ENCODE measurements around the gene RPL37. TPM values are rescaled to one million over a fixed set of nuclear protein-coding genes. Genes with fewer than 3 reads are reported as not detected.
A peak's percentile ranks its signal among the peaks of the same experiment; 100 is the strongest.

RPL37 gene
- total and polyA plus RNA-seq, 4 experiments from 2014 or later = 1,217 to 2,448 (median 2,380) TPM

- ChIA-PET CTCF (ENCODE audit: partially characterized antibody) (interaction anchor here (1.2 kb wide), 1 partner anchor 43 kb away, joined by 3 read pairs; no protein-coding TSS in a partner anchor), POLR2A (ENCODE audit: partially characterized antibody) (no interaction called here)
- no peak overlapping the region for H3K27ac ChIP-seq (ENCODE audit: low read depth, low read length)
- no peaks in the 10 kb centered on the region for H3K27me3 ChIP-seq (ENCODE audit: insufficient read depth, low read length)
- DNase-seq = no peak
- H3K9me3 ChIP-seq (ENCODE audit: control insufficient read depth in 1 of 2, low read length in 2 of 2) = no peaks in the 10 kb centered on the region
- peaks cover 46% of the 10 kb centered on the region for H3K4me1 ChIP-seq (ENCODE audit: insufficient read depth, low read length)
- Mint-ChIP-seq H3K36me3 (peaks cover 8 to 13% of the 10 kb centered on the region in 2 donors), H3K4me3 (no peak overlapping the region), H3K4me1 (peaks cover 42 to 67% (median 56%) of the 10 kb centered on the region in 4 donors), H3K27ac (peak overlapping the region in 2 of 7 donors; percentile 6 to 12), H3K27me3 (no peaks in the 10 kb centered on the region), H3K9me3 (no peaks in the 10 kb centered on the region)
- H3K36me3 ChIP-seq (ENCODE audit: insufficient read depth, low read length) = no peaks in the 10 kb centered on the region
- H3K4me3 ChIP-seq (ENCODE audit: low read length in 2 of 2) = no peak overlapping the region
- intact Hi-C loops (cut with micrococcal nuclease) = no loop called here
Measured at GRCh38 chr5:40781843-40782409, 53.1 kb downstream of the RPL37 start.

DNA sequence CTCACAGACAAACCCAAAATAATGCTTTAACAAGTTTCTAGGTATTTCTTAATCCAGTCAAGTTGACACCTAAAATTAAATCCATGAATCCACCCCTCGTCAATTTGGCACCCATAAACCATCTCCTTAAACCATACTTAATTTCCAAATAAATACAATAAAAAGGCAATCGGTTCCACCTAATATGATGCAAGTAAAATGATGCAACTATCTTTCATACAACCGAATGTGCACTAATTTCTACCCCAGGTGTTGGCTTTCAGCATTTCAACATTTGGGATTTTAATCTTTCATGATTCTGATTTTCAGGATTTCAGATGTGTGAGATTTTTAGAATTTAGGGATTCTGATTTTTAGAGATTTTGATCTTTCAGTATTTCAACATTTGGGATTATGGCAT is 54.2 kb downstream of the RPL37 start:
- Mint-ChIP-seq H3K36me3 (peaks cover 15 to 19% of the 10 kb centered on the region in 2 donors), H3K4me1 (peaks cover 40 to 68% (median 55%) of the 10 kb centered on the region in 4 donors), H3K27me3 (no peaks in the 10 kb centered on the region), H3K4me3 (peak overlapping the region in 1 of 8 donors; percentile 1), H3K27ac (peak overlapping the region in 2 of 7 donors; percentile 4 to 8), H3K9me3 (no peaks in the 10 kb centered on the region)
- Histone ChIP-seq H3K36me3 (ENCODE audit: insufficient read depth, low read length) (peaks cover 8% of the 10 kb centered on the region), H3K9me3 (ENCODE audit: control insufficient read depth in 1 of 2, low read length in 2 of 2) (no peaks in the 10 kb centered on the region), H3K4me3 (ENCODE audit: low read length in 2 of 2) (no peak overlapping the region), H3K27me3 (ENCODE audit: insufficient read depth, low read length) (no peaks in the 10 kb centered on the region), H3K4me1 (ENCODE audit: insufficient read depth, low read length) (peaks cover 40% of the 10 kb centered on the region), H3K27ac (ENCODE audit: low read depth, low read length) (no peak overlapping the region)
- POLR2A ChIA-PET (ENCODE audit: partially characterized antibody) = no interaction called here
- intact Hi-C loops (cut with micrococcal nuclease) = no loop called here
- CTCF ChIA-PET (ENCODE audit: partially characterized antibody) = interaction anchor here (1.3 kb wide), 1 partner anchor 11 kb away, joined by 4 read pairs; no protein-coding TSS in a partner anchor
- DNase-seq = no peak

GRCh38 chr5:40780199-40780598 is 54.8 kb downstream of the RPL37 start:
- Mint-ChIP-seq H3K36me3 (peaks cover 18 to 22% of the 10 kb centered on the region in 2 donors), H3K27ac (no peak overlapping the region), H3K4me1 (peaks cover 35 to 62% (median 51%) of the 10 kb centered on the region in 4 donors), H3K27me3 (no peaks in the 10 kb centered on the region), H3K4me3 (no peak overlapping the region), H3K9me3 (no peaks in the 10 kb centered on the region)
- Histone ChIP-seq H3K4me3 (ENCODE audit: low read length in 2 of 2) (no peak overlapping the region), H3K27me3 (ENCODE audit: insufficient read depth, low read length) (no peaks in the 10 kb centered on the region), H3K27ac (ENCODE audit: low read depth, low read length) (no peak overlapping the region), H3K4me1 (ENCODE audit: insufficient read depth, low read length) (peaks cover 34% of the 10 kb centered on the region), H3K36me3 (ENCODE audit: insufficient read depth, low read length) (peaks cover 14% of the 10 kb centered on the region), H3K9me3 (ENCODE audit: control insufficient read depth in 1 of 2, low read length in 2 of 2) (no peaks in the 10 kb centered on the region)
- ChIA-PET POLR2A (ENCODE audit: partially characterized antibody) (no interaction called here), CTCF (ENCODE audit: partially characterized antibody) (interaction anchor here (1.3 kb wide), 1 partner anchor 10 kb away, joined by 4 read pairs; no protein-coding TSS in a partner anchor)
- intact Hi-C loops (cut with micrococcal nuclease) = no loop called here
- no peak for DNase-seq

DNA sequence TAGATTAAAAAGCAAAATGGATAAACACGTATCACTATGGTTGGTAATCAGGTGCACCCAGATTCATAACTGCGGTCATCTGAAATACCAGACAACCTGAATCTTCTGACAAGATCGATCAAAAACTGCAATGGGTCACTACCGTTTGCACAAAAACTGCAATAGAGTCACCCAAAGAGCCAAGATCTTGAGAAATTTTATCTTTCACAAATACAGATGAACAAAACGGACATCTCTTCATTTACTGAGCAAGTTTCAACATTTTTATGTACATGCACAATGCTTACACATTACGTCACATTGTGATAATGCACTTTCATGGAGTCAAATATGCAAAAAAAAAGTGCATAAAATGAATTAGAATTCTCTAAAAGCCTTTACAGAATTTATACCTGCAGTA is 55.5 kb downstream of the RPL37 start:
- ChIA-PET CTCF (ENCODE audit: partially characterized antibody) (interaction anchor here (1.3 kb wide), 1 partner anchor 10 kb away, joined by 4 read pairs; no protein-coding TSS in a partner anchor), POLR2A (ENCODE audit: partially characterized antibody) (no interaction called here)
- H3K9me3 ChIP-seq (ENCODE audit: control insufficient read depth in 1 of 2, low read length in 2 of 2) = no peaks in the 10 kb centered on the region
- intact Hi-C loops (cut with micrococcal nuclease) = no loop called here
- Mint-ChIP-seq H3K27ac (peak overlapping the region in 1 of 7 donors; percentile 47), H3K36me3 (peaks cover 18 to 28% of the 10 kb centered on the region in 2 donors), H3K9me3 (no peaks in the 10 kb centered on the region), H3K27me3 (no peaks in the 10 kb centered on the region), H3K4me3 (no peak overlapping the region), H3K4me1 (peaks cover 33 to 59% (median 49%) of the 10 kb centered on the region in 4 donors)
- no peaks in the 10 kb centered on the region for H3K27me3 ChIP-seq (ENCODE audit: insufficient read depth, low read length)
- no peak overlapping the region for H3K4me3 ChIP-seq (ENCODE audit: low read length in 2 of 2)
- H3K36me3 ChIP-seq (ENCODE audit: insufficient read depth, low read length) = peaks cover 17% of the 10 kb centered on the region
- H3K27ac ChIP-seq (ENCODE audit: low read depth, low read length) = no peak overlapping the region
- H3K4me1 ChIP-seq (ENCODE audit: insufficient read depth, low read length) = peaks cover 29% of the 10 kb centered on the region
- no peak for DNase-seq

GRCh38 chr5:40778133-40778532 is 56.9 kb downstream of the RPL37 start:
- Mint-ChIP-seq H3K27ac (peak overlapping the region in 1 of 7 donors; percentile 25), H3K36me3 (peaks cover 28 to 36% of the 10 kb centered on the region in 2 donors), H3K27me3 (no peaks in the 10 kb centered on the region), H3K4me1 (peaks cover 26 to 50% (median 40%) of the 10 kb centered on the region in 4 donors), H3K4me3 (no peak overlapping the region), H3K9me3 (no peaks in the 10 kb centered on the region)
- Histone ChIP-seq H3K27me3 (ENCODE audit: insufficient read depth, low read length) (no peaks in the 10 kb centered on the region), H3K4me1 (ENCODE audit: insufficient read depth, low read length) (peaks cover 18% of the 10 kb centered on the region), H3K36me3 (ENCODE audit: insufficient read depth, low read length) (peaks cover 17% of the 10 kb centered on the region), H3K27ac (ENCODE audit: low read depth, low read length) (no peak overlapping the region), H3K4me3 (ENCODE audit: low read length in 2 of 2) (no peak overlapping the region), H3K9me3 (ENCODE audit: control insufficient read depth in 1 of 2, low read length in 2 of 2) (no peaks in the 10 kb centered on the region)
- POLR2A ChIA-PET (ENCODE audit: partially characterized antibody) = interaction anchor here (1.1 kb wide), 1 partner anchor 22 kb away, joined by 4 read pairs; no protein-coding TSS in a partner anchor
- intact Hi-C loops (cut with micrococcal nuclease) = no loop called here
- CTCF ChIA-PET (ENCODE audit: partially characterized antibody) = no interaction called here
- DNase-seq = no peak

GRCh38 chr5:40776658-40776977 is 58.4 kb downstream of the RPL37 start:
- no peak overlapping the region for H3K4me3 ChIP-seq (ENCODE audit: low read length in 2 of 2)
- intact Hi-C loops (cut with micrococcal nuclease) = no loop called here
- CTCF ChIA-PET (ENCODE audit: partially characterized antibody) = interaction anchor here (1.5 to 1.6 kb wide), 2 partner anchors 11 to 22 kb away, joined by 4 to 6 read pairs; partner anchors contain the start of gene PRKAA1
- H3K27me3 ChIP-seq (ENCODE audit: insufficient read depth, low read length) = no peaks in the 10 kb centered on the region
- POLR2A ChIA-PET (ENCODE audit: partially characterized antibody) = interaction anchor here (1.2 to 1.6 kb wide), 3 partner anchors 11 to 44 kb away, joined by 3 to 4 read pairs (median 4); no protein-coding TSS in a partner anchor
- H3K36me3 Mint-ChIP-seq = peaks cover 29 to 45% of the 10 kb centered on the region in 2 donors
- H3K36me3 ChIP-seq (ENCODE audit: insufficient read depth, low read length) = peaks cover 17% of the 10 kb centered on the region
- peaks cover 19 to 35% (median 27%) of the 10 kb centered on the region in 4 donors for H3K4me1 Mint-ChIP-seq
- peaks cover 12% of the 10 kb centered on the region for H3K4me1 ChIP-seq (ENCODE audit: insufficient read depth, low read length)
- peak overlapping the region in 1 of 7 donors; percentile 82 for H3K27ac Mint-ChIP-seq
- H3K27ac ChIP-seq (ENCODE audit: low read depth, low read length) = no peak overlapping the region
- DNase-seq = no peak
- H3K9me3 ChIP-seq (ENCODE audit: control insufficient read depth in 1 of 2, low read length in 2 of 2) = no peaks in the 10 kb centered on the region
- no peaks in the 10 kb centered on the region for H3K27me3 Mint-ChIP-seq
- H3K9me3 Mint-ChIP-seq = no peaks in the 10 kb centered on the region
- no peak overlapping the region for H3K4me3 Mint-ChIP-seq

GRCh38 chr5:40775846-40776657 is 59.0 kb downstream of the RPL37 start:
- ChIA-PET CTCF (ENCODE audit: partially characterized antibody) (interaction anchor here (1.5 to 1.6 kb wide), 2 partner anchors 11 to 23 kb away, joined by 4 to 6 read pairs; partner anchors contain the start of gene PRKAA1), POLR2A (ENCODE audit: partially characterized antibody) (interaction anchor here (1.2 to 1.6 kb wide), 3 partner anchors 11 to 44 kb away, joined by 3 to 4 read pairs (median 4); no protein-coding TSS in a partner anchor)
- Mint-ChIP-seq H3K36me3 (peaks cover 29 to 45% of the 10 kb centered on the region in 2 donors), H3K4me3 (no peak overlapping the region), H3K9me3 (no peaks in the 10 kb centered on the region), H3K27ac (peak overlapping the region in 5 of 7 donors; percentile 0 to 71 (median 9)), H3K27me3 (no peaks in the 10 kb centered on the region), H3K4me1 (peaks cover 15 to 32% (median 22%) of the 10 kb centered on the region in 4 donors)
- no peak for DNase-seq
- Histone ChIP-seq H3K4me3 (ENCODE audit: low read length in 2 of 2) (no peak overlapping the region), H3K27me3 (ENCODE audit: insufficient read depth, low read length) (no peaks in the 10 kb centered on the region), H3K36me3 (ENCODE audit: insufficient read depth, low read length) (peaks cover 17% of the 10 kb centered on the region), H3K9me3 (ENCODE audit: control insufficient read depth in 1 of 2, low read length in 2 of 2) (no peaks in the 10 kb centered on the region), H3K4me1 (ENCODE audit: insufficient read depth, low read length) (peaks cover 9% of the 10 kb centered on the region), H3K27ac (ENCODE audit: low read depth, low read length) (no peak overlapping the region)
- intact Hi-C loops (cut with micrococcal nuclease) = loop anchor here (2.0 kb wide), 1 partner anchor 21 kb away; no protein-coding TSS in a partner anchor
